HG03432 (cell line): ENCODE measurements around the gene BTF3L4.
A peak's percentile ranks its signal among the peaks of the same experiment; 100 is the strongest.
"Not testable (repeated sequence)": the region's sequence is repeated elsewhere in the genome, so short reads cannot be mapped to it uniquely, and the experiment has no call there.

Experiments used
- ATAC-seq: cut with Tn5 transposase; IDR thresholded peaks from one replicate; pipeline ENCODE4 v1.9.1; 2021; ENCODE audit warnings: mild to moderate bottlenecking, moderate library complexity; ENCODE audit not compliant: unreplicated experiment

Gene BTF3L4

DNA sequence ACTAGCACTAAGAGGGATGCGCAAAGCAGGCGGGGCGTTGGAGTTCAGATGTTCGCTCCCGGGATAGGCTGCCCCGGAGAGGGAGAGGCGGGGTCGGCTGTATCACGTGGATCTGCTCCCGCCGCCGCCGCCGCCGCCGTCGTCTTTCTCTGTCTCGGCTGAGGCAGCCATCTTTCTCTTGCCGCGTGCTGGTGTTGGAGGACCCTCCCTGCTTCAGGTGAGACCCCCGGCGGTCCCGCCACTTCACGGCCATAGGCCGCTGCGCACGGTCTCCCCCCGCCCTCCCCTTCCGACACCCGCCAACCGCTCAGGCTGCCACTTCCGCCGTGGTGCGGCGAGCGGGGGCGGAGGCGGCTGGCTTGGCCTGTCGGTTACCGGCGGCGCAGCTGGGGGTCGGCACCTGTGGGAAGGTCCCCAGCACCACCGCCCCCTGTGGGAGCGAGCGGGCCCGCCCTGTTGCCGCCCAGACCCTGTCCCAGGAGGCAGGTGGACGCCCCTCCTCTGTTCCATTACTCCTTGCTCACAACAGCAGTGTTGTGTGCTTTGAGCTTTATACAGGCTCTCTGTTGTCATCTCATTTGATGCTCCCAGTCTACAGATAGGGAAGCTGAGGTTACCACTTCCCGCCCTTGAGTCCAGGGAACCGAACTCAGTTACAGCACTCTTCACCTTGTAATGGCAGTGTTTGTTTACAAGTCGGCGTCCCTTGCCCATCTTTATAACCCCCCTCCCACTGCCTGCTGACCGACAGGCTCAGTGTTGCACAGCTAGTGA lies at the start of gene BTF3L4:
Gene BTF3L4 (plus strand): TSS at position 133 of the 774 bp plus-strand sequence. CDS start 3,553 bp downstream, outside the sequence.
- peak; percentile 86 for ATAC-seq

DNA sequence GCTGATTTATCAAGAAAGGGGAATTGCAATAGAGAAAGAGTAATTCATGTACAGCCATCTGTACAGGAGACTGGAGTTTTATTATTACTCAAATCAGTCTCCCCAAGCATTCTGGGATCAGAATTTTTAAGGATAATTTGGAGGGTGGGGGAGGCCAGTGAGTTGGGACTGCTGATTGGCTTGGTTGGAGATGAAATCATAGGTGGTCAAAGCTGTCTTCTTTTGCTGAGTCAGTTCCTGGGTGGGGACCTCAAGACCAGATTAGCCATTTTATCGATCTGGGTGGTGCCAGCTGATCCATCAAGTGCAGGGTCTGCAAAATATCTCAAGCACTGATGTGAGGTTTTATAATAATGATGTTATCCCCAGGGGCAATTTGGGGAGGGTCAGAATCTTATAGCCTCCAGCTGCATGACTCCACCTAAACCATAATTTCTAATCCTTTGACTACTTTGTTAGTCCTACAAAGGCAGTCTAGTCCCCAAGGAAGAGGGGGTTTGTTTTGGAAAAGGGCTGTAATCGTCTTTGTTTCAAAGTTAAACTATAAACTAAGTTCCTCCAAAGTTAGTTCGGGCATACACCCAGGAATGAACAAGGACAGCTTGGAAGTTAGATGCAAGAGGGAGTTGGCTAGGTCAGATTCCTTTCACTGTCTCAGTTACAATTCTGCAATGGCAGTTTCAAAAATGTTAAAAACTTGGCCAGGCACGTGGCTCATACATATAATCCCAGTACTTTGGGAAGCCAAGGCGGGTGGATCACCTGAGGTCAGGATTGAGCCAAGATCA lies 48.7 kb upstream of the BTF3L4 start:
- ATAC-seq: no peak

DNA sequence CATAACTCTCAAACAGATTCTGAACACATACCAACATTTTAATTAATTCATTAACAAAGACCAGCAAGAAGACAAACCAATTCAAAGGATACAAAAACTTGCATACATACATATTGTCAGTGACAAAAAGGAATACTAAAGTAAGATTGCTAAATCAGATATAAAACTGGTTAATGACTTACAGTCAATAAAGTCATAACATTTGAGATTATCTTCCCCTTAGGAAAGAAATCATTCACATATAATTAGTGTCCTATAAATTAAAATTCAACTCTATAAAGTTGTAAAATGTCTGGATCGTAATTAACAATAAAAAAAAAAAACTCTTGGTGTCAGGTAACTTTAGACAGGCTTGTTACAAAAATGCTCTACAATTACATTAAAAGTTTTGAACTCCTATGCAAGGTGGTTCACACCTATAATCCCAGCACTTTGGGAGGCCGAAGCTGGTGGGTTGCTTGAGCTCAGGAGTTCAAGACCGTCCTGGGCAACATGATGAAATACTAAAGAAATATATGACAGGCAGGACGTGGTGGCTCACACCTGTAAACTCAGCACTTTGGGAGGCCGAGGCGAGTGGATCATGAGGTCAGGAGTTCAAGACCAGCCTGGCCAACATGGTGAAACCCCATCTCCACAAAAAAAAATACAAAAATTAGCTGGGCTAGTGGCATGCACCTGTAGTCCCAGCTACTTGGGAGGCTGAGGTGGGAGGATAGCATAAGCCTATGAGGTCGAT lies 47.9 kb upstream of the BTF3L4 start:
- ATAC-seq: no peak

DNA sequence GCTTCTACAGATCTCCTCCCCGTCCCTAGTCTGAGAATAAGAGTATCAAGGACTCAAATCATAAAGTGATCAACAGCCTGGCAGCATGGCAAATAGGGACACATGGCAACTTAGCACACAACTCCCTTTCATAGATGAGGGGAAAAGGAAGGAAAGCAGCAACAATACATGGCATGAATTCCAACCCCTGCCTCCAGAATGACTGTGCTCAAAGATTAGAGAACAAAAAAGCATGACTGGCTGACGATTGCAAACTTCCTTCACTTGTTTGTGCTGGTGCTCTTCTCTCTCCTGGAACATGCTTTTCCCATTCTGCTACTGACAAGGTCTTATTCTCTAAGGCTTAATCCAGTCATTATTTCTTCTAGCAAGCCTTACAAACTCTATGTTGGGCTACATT lies 34.0 kb upstream of the BTF3L4 start:
- ATAC-seq: no peak

DNA sequence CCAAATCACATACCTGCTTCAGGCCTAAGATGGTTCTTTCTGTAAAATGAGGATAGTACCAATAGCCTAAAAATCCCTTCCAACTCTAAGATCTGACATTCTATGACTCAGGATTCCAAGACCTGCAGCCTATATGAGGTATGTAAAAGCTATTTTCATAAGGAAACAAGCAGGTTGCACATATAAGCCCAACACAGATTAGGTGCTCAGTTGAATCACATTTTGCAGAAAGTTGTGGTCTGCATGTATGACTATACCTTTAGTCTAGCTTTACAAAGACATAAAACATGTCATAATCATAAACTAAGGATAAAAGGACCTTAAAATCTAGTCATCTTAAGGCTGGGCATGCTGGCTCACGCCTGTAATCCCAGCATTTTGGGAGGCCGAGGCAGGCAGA lies 29.8 kb upstream of the BTF3L4 start:
- no peak for ATAC-seq

DNA sequence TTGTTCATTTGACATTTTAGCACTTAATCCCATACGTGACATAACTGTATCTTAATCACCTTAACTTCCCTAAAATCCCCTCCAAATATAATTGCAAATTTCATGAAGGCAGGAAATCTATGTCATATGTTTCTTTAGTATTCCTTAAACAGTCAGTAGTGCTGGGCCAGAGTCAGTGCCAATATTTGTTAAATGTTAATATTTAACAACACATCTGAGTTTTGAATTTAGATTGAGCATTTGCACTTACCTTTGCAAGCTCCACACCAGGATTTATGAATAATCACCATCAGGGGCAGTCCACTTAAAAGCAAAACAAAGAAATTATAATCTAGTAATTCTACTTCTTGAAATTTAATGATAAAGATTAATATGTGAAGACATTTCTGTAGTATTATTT lies 27.8 kb upstream of the BTF3L4 start:
- no peak for ATAC-seq

DNA sequence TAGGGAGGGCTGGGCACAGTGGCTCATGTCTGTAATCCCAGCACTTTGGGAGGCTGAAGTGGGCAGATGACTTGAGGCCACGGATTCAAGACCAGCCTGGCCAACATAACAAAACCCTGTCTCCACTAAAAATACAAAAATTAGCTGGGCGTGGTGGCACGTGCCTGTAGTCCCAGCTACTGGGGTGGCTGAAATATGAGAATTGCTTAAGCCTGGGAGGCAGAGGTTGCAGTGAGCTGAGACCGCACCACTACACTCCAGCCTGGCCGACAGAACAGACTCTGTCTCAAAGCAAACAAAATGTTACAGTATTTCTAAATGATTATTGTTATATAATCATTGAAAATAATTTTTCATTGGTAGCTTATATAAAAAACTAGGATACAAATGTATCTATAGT lies 27.3 kb upstream of the BTF3L4 start:
- not testable (repeated sequence) for ATAC-seq

DNA sequence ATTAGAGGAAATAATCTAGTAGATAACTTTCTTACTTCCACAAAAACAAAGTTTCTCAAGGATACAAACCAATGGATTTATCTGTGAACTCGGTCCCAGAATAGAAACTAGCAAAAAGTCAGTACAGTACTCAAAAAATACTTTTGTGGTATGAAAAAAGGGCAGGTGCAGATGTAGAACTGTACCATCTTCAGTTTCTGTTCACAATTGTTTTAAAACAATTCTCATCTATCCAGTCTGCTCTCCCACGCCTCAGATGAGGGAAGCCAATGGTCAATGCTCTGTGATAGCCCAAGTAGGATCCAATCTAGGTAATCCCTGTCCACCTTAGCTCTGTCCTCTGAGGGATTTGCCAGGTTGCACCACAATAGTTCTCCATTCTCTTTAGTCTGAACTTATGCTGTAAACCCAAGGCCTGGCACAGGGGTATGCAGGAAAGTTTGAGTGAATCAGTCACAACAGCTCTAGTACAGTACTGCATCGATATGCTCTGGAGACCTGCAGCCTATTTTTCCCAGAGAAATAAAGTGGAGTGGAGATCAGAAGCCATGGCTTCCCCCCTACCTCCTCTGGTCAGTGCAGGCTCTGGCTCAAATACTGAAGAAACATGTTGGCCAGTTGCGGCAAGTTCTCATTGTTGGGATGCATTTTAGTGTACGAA lies 23.8 kb upstream of the BTF3L4 start:
- ATAC-seq: peak; percentile 29

DNA sequence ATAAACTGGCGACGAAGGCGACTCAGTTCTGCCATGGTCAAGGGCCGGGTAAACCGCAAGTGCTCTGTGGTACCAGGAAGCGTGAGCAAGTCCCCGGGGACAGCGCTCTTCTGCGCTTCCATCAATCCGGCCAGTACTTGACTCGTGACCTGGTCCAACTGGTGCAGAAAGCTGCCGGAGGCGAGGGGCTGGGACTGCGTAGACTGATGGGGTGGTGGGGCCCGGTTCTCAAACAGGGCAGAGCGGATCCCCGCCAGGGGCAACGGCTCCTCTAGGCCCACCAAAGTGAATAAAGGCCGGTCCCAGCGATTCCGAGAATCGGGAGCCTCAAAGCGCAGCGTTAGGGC lies 23.3 kb upstream of the BTF3L4 start:
- peak; percentile 48 for ATAC-seq

DNA sequence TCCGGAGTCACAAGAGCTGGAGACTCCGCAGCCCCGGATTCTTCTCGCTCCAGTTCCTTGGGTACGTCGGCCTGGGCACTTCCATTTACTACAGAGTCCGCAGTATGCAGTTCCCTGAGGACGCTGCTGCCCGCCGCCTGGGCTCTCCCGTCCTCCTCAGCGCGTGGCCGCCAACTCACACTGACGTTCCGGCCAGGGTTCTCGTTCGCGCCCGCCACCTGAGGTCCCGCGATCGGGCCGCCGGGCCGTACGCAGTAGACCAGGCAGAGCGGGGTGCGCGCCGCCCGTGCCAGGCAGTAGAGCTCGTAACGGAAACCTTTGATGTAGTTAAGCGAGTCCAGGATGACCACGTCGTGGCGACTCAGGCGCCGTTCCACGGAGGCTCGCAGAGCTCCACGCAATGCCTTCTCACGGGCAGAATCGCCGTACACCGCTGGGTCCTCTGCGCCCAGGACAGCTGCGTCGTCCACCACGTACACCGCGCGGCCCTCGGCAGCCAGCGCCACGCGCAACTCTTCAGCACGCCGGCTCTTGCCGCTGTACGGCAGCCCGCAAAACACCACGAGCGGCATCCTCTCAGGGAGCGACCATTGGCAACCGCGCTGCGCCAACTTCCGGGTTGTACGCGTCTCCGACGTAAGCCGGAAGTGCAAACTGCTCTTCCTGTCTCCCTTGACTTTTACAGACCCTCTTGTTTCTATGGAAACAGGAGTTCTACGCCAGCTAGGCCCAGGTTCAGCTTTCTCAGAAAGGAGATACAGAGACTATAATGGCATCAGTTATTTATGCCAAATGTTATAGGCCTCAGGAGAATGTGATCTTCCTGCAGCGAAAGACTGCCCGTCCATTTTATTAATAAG lies 22.7 kb upstream of the BTF3L4 start, which contains the start of gene KTI12:
Gene KTI12 (minus strand): TSS at position 621 of the 860 bp plus-strand sequence. CDS start 49 bp downstream, at position 572.
- ATAC-seq: peak; percentile 87

DNA sequence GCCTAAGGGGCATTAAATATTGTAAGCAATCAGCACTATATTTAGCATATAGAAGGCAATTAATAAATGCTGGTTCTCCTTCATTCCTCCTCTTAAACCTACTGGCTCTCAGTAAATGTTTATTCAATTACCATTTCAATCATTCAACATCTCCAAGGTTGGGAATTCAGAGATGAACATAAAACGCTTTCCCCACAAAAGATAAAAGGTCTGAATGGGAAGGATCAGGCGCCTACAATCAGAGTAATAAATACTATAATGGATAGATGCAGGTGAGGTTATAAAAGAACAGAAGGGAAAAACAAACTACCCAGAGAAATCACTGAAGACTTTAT lies 22.1 kb upstream of the BTF3L4 start:
- no peak for ATAC-seq

DNA sequence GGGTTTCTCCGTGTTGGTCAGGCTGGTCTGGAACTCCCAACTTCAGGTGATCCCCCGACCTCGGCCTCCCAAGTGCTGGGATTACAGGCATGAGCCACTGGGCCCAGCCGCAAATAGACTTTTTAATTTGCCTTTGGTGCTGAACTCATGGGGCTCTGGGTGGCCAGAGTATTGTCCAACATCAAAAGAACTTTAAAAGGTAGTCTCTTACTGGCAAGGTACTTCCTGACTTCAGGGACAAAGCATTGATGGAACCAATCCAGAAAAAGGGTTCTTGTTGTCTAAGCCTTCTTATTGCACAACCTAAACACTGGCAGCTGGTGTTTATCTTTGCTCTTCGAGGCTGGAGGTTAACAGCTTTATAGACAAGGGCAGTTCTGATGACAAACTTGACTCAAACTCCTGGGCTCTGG lies 18.7 kb upstream of the BTF3L4 start:
- ATAC-seq: no peak

DNA sequence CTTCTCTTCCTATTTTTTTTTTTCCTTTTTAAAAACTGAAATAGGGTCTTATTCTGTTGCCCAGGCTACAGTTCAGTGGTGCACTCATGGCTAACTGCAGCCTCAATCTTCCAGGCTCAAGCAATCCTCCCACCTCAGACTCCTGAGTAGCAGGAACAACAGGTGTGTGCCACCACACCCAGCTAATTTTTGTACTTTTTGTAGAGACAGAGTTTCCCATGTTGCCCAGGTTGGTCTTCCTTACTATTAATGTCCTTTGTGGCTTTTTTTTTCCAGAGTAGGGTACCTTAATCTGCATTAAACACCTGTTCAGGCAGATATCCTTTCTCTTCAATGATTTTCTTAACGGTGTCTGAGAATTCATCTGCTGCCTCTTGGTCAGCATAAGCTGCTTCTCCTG lies 18.2 kb upstream of the BTF3L4 start:
- no peak for ATAC-seq

DNA sequence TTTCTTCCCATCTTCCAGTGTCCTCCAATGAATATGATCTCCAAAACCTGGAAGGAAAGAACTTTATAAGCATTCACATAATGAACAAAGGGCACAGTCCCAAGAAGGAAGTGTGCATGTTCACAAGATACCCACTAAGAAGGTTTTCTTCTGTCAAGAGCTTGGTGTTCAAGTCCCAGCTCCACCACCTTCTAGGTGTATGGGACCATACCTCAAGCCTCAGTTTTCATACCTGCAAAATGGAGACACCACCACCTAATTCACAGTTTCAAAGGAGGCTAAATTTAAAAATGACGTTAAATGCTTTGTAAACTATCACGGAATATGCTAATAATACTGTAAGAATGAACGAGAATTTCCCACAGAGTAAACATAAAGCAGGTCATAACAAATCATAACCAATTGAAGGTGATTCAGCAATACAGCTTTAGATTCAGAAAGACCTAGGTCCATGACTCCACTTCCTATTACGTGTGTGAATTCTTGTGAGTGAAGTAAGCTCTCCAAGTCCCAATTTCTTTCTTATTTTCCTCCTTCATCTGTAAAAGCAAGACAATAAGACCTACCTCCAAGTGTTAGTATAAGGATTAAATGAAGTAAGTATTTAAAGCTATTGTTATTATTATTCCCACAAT lies 14.4 kb upstream of the BTF3L4 start:
- no peak for ATAC-seq

DNA sequence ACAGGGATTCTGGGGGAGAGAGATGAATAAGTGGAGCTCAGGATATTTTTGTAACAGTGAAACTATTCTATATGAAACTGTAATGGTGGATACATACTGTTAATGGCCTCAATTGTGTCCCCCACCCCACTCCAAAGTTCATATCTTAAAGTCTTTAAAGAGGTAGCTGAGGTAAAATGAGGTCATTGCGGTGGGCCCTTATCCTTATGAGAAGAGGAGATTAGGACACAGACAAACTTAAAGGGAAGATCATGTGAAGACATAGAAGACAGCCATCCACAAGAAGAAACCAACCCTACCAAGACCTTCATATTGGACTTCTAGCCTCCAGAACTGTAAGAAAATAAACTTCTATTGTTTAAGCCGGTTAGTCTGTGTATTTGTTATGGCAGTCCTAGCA lies 10.9 kb upstream of the BTF3L4 start:
- no peak for ATAC-seq

DNA sequence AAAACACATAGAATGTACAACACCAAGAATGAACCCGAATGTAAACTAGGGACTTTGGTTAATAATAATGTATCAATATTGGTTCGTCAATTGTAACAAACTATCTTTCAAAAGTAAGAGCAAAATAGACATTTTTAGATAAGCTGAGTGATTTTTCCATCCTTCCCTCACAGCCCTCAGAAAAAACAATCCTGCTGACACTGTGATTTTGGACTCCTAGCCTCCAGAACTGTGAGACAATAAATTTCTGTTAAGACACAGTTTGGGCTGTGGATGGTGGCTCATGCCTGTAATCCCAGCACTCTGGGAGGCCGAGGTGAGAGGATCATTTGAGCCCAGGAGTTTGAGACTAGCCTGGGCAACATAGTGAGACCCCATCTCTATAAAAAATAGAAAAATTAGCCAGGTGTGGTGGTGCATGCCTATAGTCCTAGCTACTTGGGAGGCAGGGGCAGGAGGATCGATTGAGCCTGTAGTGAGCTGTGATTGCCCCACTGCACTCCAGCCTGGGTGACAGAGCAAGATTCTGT lies 10.4 kb upstream of the BTF3L4 start:
- not testable (repeated sequence) for ATAC-seq

DNA sequence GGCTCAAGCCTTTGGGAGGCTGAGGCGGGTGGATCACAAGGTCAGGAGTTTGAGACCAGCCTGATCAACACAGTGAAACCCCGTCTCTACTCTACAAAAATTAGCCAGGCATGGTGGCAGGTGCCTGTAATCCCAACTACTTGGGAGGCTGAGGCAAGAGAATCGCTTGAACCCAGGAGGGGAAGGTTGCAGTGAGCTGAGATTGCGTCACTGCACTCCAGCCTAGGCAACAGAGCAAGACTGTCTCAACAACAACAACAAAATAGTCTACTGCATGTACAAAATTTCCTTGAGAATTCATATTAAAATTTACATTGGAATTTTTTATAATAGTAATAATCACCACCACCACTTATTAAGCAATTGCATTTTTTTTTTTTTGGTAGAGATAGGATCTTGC lies 6.8 kb upstream of the BTF3L4 start:
- ATAC-seq: not testable (repeated sequence)

DNA sequence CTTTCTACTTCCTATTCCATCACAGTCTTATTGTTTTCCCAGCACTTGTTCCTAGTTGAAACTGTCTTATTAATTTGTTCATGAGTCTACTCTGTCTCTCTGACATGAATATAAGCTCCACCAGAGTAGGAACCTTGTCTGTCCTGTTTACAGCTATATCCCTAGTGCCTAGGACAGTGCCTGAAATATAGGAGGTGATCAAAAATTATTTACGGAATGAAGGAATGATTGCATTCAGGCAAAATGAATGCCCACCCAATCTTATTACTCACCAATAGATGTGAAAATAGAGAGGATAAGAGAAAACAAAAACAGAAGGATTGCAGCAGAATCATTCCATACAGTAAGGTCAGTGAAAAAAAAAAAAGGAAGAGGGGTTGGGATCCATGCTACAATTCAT lies 2.2 kb upstream of the BTF3L4 start:
- no peak for ATAC-seq

DNA sequence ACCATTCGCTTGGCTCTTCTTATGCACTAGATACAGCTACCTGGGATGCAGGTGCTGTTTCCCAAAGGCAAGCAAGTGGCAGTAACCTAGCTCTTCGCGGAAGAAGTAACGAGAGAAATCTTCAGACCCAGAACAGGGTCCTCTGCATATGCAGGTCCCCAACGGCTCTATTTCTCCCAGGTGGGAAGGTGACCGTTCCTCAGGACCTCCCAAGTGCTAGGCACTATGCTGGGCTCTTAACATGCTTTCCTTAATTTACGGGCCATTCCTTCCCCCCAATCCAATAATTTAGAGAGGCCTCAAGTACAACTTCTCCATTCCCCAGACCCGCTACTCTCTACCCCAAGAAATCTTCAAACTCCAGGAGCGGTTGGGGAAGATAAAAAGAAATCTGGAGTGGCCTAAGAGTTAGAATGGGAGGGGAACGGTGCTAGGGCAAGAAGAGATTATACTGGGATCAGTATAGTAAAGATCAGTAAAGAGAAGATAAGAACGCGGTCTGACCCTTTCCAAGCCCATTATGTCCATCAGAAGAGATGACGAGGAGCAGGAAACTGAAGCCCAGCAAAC lies 1.5 kb upstream of the BTF3L4 start:
- ATAC-seq: no peak
